Ovary (tissue), 3 donors: ENCODE measurements around the gene HSPA9.

ENCODE experiments used
- CTCF ChIP-seq, 3 donors: fragments of 450-650 bp in 2 of 3; fragments of 200-600 bp in 1 of 3; IDR thresholded peaks; one replicate each; pipeline versions ENCODE4 v1.5.1 to v1.8.0; 2016 to 2022; ENCODE audit warnings: antibody characterized with exemption in 3 of 3, mild to moderate bottlenecking in 1 of 3
- POLR2A ChIP-seq: fragments of 450-650 bp; IDR thresholded peaks from one replicate; pipeline ENCODE4 v1.6.1; 2017; ENCODE audit warnings: antibody characterized with exemption, mild to moderate bottlenecking, moderate library complexity
- donor health status: DM: no; HTN: no; CAD: no.

- TF ChIP-seq CTCF (IDR thresholded peaks at IDR 0.05), result no peak
- TF ChIP-seq POLR2A, result no peak
These were observed 25.8 kb downstream of the HSPA9 start for GRCh38 chr5:138549414-138549813.
